ENCODE results near the gene DOCK9. TPM values are rescaled to one million over a fixed set of nuclear protein-coding genes. Genes with fewer than 3 reads are reported as not detected.

The DOCK9 gene
- polyA plus RNA-seq, 1 donor (not counting 4 experiments of a cell fraction or from before 2014, with no cell fraction given): 110 TPM

DNA sequence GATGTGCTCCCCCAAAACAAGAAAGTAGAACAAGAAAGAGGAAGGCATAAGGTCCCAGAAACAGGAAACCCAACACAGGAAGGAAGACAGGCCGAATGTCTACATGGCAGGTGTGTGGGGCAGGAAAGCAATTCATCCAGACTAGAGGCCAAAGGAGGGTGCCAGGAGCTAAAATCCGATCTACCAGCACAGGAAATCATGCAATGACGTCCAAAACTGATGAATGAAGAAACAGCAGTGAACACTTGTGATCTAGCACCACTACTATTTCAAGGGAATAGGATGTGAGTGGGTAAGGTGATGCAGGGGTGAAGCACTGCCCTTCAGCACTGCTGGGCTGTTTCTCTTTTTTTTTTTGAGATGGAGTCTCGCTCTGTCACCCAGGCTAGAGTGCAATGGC is 59.1 kb downstream of the DOCK9 start:
- DNase-seq (ENCODE audit: low read depth, low spot score): no peak
- H2AFZ ChIP-seq (ENCODE audit: control insufficient read depth, low read length): no peak overlapping the region
- H3K9me3 ChIP-seq (ENCODE audit: control insufficient read depth, low read depth, low read length): no peaks in the 10 kb centered on the region
- H3K9me1 ChIP-seq (ENCODE audit: control insufficient read depth, extremely low read depth, insufficient read depth, low read length): no peaks in the 10 kb centered on the region
- H4K20me1 ChIP-seq (ENCODE audit: control insufficient read depth, extremely low read depth, insufficient read depth, low read length): no peaks in the 10 kb centered on the region
- H3K27me3 ChIP-seq (ENCODE audit: control insufficient read depth, extremely low read depth, insufficient read depth, low read length): no peaks in the 10 kb centered on the region
- TF ChIP-seq, protein P1, sequence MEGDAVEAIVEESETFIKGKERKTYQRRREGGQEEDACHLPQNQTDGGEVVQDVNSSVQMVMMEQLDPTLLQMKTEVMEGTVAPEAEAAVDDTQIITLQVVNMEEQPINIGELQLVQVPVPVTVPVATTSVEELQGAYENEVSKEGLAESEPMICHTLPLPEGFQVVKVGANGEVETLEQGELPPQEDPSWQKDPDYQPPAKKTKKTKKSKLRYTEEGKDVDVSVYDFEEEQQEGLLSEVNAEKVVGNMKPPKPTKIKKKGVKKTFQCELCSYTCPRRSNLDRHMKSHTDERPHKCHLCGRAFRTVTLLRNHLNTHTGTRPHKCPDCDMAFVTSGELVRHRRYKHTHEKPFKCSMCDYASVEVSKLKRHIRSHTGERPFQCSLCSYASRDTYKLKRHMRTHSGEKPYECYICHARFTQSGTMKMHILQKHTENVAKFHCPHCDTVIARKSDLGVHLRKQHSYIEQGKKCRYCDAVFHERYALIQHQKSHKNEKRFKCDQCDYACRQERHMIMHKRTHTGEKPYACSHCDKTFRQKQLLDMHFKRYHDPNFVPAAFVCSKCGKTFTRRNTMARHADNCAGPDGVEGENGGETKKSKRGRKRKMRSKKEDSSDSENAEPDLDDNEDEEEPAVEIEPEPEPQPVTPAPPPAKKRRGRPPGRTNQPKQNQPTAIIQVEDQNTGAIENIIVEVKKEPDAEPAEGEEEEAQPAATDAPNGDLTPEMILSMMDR (optimal IDR thresholded peaks at IDR 0.05 in 1 of 3, IDR thresholded peaks at IDR 0.05 in 1 of 3, conservative IDR thresholded peaks at IDR 0.05 in 1 of 3; ENCODE audit: extremely low read depth in 1 of 3, insufficient read depth in 2 of 3, low read length in 3 of 3): no peak
- TF ChIP-seq EZH2 (IDR thresholded peaks at IDR 0.05; ENCODE audit: low read length): no peak
- dilution Hi-C loops (cut with MboI; ENCODE audit: extremely low pct_ligation_motif_present, low sequenced_read_pairs): no loop called here
- no peak overlapping the region for H3K4me2 ChIP-seq (ENCODE audit: control insufficient read depth, extremely low read depth, insufficient read depth, low read depth, low read length)
- no peaks in the 10 kb centered on the region for H3K79me2 ChIP-seq (ENCODE audit: control insufficient read depth, insufficient read depth, low read length)
- no peak overlapping the region for H3K4me3 ChIP-seq (ENCODE audit: control insufficient read depth in 2 of 3, extremely low read depth in 1 of 3, insufficient read depth in 2 of 3, low read depth in 1 of 3, low read length in 3 of 3)
- no peak overlapping the region for H3K9ac ChIP-seq (ENCODE audit: control insufficient read depth, extremely low read depth, insufficient read depth, low read length)
- peaks cover 15 to 18% of the 10 kb centered on the region in 2 experiments for H3K36me3 ChIP-seq (ENCODE audit: control insufficient read depth in 2 of 2, extremely low read depth in 1 of 2, insufficient read depth in 2 of 2, low read length in 2 of 2)
- H3K4me1 ChIP-seq (ENCODE audit: control insufficient read depth, extremely low read depth, insufficient read depth, low read length): no peaks in the 10 kb centered on the region
- no peak for FAIRE-seq
- no peak overlapping the region for H3K27ac ChIP-seq (ENCODE audit: control insufficient read depth, insufficient read depth, low read length)

DNA sequence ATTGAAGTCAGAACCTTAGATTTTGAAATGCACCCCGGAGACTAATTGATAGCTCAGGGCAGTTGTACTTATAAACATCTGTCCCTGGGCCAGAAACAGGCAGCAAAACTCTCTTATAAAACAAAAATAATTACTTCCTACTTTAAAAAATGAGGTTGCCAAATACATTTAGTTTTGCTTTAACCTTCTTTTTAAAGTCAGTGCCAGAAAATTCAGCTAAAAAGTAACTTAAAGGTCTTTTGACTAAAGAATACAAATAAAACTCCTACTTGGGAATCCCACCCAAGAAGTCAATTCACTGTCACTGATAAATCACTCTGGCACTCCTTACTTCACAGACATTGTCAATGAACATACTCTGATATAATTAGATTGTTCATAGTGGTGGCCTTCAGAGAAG is 60.7 kb downstream of the DOCK9 start:
- no peak for DNase-seq (ENCODE audit: low read depth, low spot score)
- Histone ChIP-seq H3K27me3 (ENCODE audit: control insufficient read depth, extremely low read depth, insufficient read depth, low read length) (no peaks in the 10 kb centered on the region), H4K20me1 (ENCODE audit: control insufficient read depth, extremely low read depth, insufficient read depth, low read length) (no peaks in the 10 kb centered on the region), H3K4me3 (ENCODE audit: control insufficient read depth in 2 of 3, extremely low read depth in 1 of 3, insufficient read depth in 2 of 3, low read depth in 1 of 3, low read length in 3 of 3) (no peak overlapping the region), H3K4me2 (ENCODE audit: control insufficient read depth, extremely low read depth, insufficient read depth, low read depth, low read length) (no peak overlapping the region), H2AFZ (ENCODE audit: control insufficient read depth, low read length) (no peak overlapping the region), H3K79me2 (ENCODE audit: control insufficient read depth, insufficient read depth, low read length) (no peaks in the 10 kb centered on the region), H3K9ac (ENCODE audit: control insufficient read depth, extremely low read depth, insufficient read depth, low read length) (no peak overlapping the region), H3K4me1 (ENCODE audit: control insufficient read depth, extremely low read depth, insufficient read depth, low read length) (no peaks in the 10 kb centered on the region), H3K9me3 (ENCODE audit: control insufficient read depth, low read depth, low read length) (no peaks in the 10 kb centered on the region), H3K9me1 (ENCODE audit: control insufficient read depth, extremely low read depth, insufficient read depth, low read length) (no peaks in the 10 kb centered on the region), H3K36me3 (ENCODE audit: control insufficient read depth in 2 of 2, extremely low read depth in 1 of 2, insufficient read depth in 2 of 2, low read length in 2 of 2) (peaks cover 16 to 18% of the 10 kb centered on the region in 2 experiments), H3K27ac (ENCODE audit: control insufficient read depth, insufficient read depth, low read length) (no peak overlapping the region)
- dilution Hi-C loops (cut with MboI; ENCODE audit: extremely low pct_ligation_motif_present, low sequenced_read_pairs): no loop called here
- FAIRE-seq: no peak
- TF ChIP-seq EZH2 (IDR thresholded peaks at IDR 0.05; ENCODE audit: low read length): no peak
- TF ChIP-seq, protein P1 (optimal IDR thresholded peaks at IDR 0.05 in 1 of 3, IDR thresholded peaks at IDR 0.05 in 1 of 3, conservative IDR thresholded peaks at IDR 0.05 in 1 of 3; ENCODE audit: extremely low read depth in 1 of 3, insufficient read depth in 2 of 3, low read length in 3 of 3): no peak

Measured in keratinocyte (primary cell).